Esophagus squamous epithelium (tissue), 5 donors: ENCODE measurements around the gene RIN2. TPM values are rescaled to one million over a fixed set of nuclear protein-coding genes. Genes with fewer than 3 reads are reported as not detected.

ENCODE experiments used
- DNase-seq: peaks from one replicate; lab custom pipeline; 2025; lab: John Stamatoyannopoulos, UW
- H3K27ac ChIP-seq, 4 donors: fragments of 200-600 bp; sonication (generic); one replicate each; pipeline ENCODE4 v1.5.1; 2016 to 2019; ENCODE audit warnings: mild to moderate bottlenecking in 1 of 4
- H3K27me3 ChIP-seq, 4 donors: fragments of 200-600 bp; sonication (generic); 1 replicate in 3 of 4; 2 replicates in 1 of 4; pipeline versions ENCODE4 v1.5.1 to v1.6.0; 2017 to 2021; ENCODE audit warnings: antibody characterized with exemption in 1 of 4
- H3K36me3 ChIP-seq, 3 donors: fragments of 200-600 bp; sonication (generic); one replicate each; pipeline ENCODE4 v1.5.1; 2016 to 2019
- H3K4me1 ChIP-seq, 3 donors: fragments of 200-600 bp; sonication (generic); one replicate each; pipeline ENCODE4 v1.5.1; 2017 to 2019
- H3K4me3 ChIP-seq, 4 donors: fragments of 200-600 bp; sonication (generic); 1 replicate in 3 of 4; 2 replicates in 1 of 4; pipeline ENCODE4 v1.5.1; 2016 to 2019; ENCODE audit warnings: mild to moderate bottlenecking in 2 of 4, moderate library complexity in 1 of 4
- H3K9me3 ChIP-seq, 3 donors: fragments of 200-600 bp; sonication (generic); one replicate each; pipeline ENCODE4 v1.5.1; 2016 to 2019
- CTCF ChIP-seq, 6 experiments: fragments of 450-650 bp in 4 of 6; fragments of 200-600 bp in 2 of 6; sonication (generic) in 2 of 6; IDR thresholded peaks; one replicate each; pipeline ENCODE4 v1.5.1; 2016 to 2019; ENCODE audit warnings: antibody characterized with exemption in 6 of 6, mild to moderate bottlenecking in 4 of 6, moderate library complexity in 4 of 6
- POLR2A ChIP-seq, 4 donors: fragments of 450-650 bp; IDR thresholded peaks; one replicate each; pipeline ENCODE4 v1.6.1; 2017; ENCODE audit warnings: antibody characterized with exemption in 4 of 4, mild to moderate bottlenecking in 4 of 4, moderate library complexity in 3 of 4
- WGBS, 2 donors: methylation state at CpG; one replicate each; pipeline ENCODE4 v1.1.5; 2018; 5-methylcytosine and 5-hydroxymethylcytosine counted together
- intact Hi-C: fragments of 100-400 bp; cut with DNase I; formaldehyde crosslinking; loops from one replicate; pipeline ENCODE4 v1.15.0; 2022
- total RNA-seq, 4 donors: library from RNA; depleted of rRNA; stranded (reverse); fragments of >200 nt; gene quantifications; one replicate each; pipeline ENCODE4 v1.1.0, GENCODE V29; 2016
- donor health status: DM: yes; HTN: yes; CAD: no.

Gene RIN2, protein sequence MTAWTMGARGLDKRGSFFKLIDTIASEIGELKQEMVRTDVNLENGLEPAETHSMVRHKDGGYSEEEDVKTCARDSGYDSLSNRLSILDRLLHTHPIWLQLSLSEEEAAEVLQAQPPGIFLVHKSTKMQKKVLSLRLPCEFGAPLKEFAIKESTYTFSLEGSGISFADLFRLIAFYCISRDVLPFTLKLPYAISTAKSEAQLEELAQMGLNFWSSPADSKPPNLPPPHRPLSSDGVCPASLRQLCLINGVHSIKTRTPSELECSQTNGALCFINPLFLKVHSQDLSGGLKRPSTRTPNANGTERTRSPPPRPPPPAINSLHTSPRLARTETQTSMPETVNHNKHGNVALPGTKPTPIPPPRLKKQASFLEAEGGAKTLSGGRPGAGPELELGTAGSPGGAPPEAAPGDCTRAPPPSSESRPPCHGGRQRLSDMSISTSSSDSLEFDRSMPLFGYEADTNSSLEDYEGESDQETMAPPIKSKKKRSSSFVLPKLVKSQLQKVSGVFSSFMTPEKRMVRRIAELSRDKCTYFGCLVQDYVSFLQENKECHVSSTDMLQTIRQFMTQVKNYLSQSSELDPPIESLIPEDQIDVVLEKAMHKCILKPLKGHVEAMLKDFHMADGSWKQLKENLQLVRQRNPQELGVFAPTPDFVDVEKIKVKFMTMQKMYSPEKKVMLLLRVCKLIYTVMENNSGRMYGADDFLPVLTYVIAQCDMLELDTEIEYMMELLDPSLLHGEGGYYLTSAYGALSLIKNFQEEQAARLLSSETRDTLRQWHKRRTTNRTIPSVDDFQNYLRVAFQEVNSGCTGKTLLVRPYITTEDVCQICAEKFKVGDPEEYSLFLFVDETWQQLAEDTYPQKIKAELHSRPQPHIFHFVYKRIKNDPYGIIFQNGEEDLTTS
- 10 to 100 TPM; 29.5 to 77.4 (median 50.8) TPM for total RNA-seq

DNA sequence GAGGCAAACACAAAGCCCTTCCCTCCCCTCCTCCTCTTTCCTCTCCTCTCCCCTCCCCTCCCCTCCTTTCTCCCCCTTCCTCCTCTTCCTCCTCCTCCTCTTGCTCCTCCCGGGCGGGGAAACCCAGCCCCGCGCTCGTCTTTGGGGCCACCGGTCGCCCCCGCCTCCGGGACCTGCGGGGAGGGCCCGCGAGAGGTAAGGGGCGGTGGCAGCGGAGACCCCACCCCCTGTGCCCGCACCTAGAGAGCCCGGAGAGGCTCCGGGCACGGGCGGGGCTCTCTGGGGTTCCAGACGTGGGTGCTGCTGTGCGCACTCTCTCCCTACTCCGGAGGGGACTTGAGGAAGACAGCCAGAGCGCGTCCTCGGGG lies at the start of gene RIN2:
TSS of gene RIN2 (plus strand) at position 126 of the 368 bp plus-strand sequence. CDS start 131,344 bp downstream, outside the sequence.
- no CpG with 5 or more reads among the region's 25 CpGs for WGBS, 2 donors
- no peak for TF ChIP-seq CTCF (IDR thresholded peaks at IDR 0.05)
- peak in 1 of 4 donors; percentile 55 for TF ChIP-seq POLR2A (IDR thresholded peaks at IDR 0.05)
- Histone ChIP-seq H3K9me3 (no peaks in the 10 kb centered on the region), H3K27me3 (peaks cover 0 to 6% (median 0%) of the 10 kb centered on the region in 4 donors), H3K36me3 (no peaks in the 10 kb centered on the region), H3K27ac (peak within 1 kb of the TSS; percentile 92 to 96 (median 94)), H3K4me1 (peaks cover 15 to 46% (median 22%) of the 10 kb centered on the region in 3 donors), H3K4me3 (peak within 1 kb of the TSS; percentile 74 to 91 (median 88))
- no peak for DNase-seq
- intact Hi-C loops: no loop called here

DNA sequence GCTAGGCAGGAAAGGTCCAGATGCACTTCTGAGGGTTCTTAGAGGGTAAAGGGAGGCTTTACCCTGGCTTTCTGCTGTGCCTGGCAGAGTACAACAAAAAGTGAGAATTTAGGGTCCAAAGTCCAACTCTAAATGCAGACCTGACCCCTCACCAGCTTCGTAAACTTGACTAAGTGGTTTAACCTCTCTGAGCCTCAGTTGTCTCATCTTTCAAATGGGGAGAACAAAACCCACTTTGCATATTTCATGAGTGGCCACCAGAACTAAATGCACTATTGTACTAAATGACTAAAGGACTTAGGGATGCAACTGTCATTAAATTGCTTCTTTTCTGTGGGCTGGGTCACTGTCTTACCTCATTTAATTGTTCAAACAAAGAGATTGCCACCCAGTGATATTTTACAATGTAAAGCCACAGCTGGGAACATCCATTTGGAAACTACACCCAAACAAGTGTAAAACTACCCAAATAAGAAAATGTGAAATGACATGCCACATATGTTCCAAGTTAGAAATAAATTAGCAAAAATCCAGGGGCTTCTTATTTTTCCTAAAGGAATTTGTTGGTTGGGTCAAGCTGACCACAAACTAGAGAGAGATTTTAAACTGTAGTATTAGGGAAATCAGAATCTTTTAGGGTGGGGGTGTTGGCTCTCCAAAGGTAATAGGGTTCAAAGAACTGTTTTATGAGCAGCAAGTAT lies 48.3 kb upstream of the RIN2 start:
- TF ChIP-seq POLR2A (IDR thresholded peaks at IDR 0.05) (no peak), CTCF (IDR thresholded peaks at IDR 0.05) (no peak)
- no peaks in the 10 kb centered on the region for H3K36me3 ChIP-seq
- peak overlapping the region in 2 of 4 donors; percentile 14 to 42 for H3K27ac ChIP-seq
- intact Hi-C loops: no loop called here
- no peaks in the 10 kb centered on the region for H3K9me3 ChIP-seq
- no peaks in the 10 kb centered on the region for H3K27me3 ChIP-seq
- 73 to 78% methylated on average over 1 of the region's 1 CpG for WGBS, 2 donors
- peaks cover 12 to 52% (median 28%) of the 10 kb centered on the region in 3 donors for H3K4me1 ChIP-seq
- H3K4me3 ChIP-seq: no peak overlapping the region
- DNase-seq: no peak

- H3K4me3 ChIP-seq: no peak overlapping the region
- H3K27me3 ChIP-seq: no peaks in the 10 kb centered on the region
- no peaks in the 10 kb centered on the region for H3K9me3 ChIP-seq
- TF ChIP-seq POLR2A (IDR thresholded peaks at IDR 0.05) (no peak), CTCF (IDR thresholded peaks at IDR 0.05) (no peak)
- 39 to 40% methylated on average over 5 of the region's 5 CpGs for WGBS, 2 donors
- peaks cover 12 to 52% (median 28%) of the 10 kb centered on the region in 3 donors for H3K4me1 ChIP-seq
- no peak for DNase-seq
- peak overlapping the region in 2 of 4 donors; percentile 14 to 42 for H3K27ac ChIP-seq
- intact Hi-C loops: no loop called here
- no peaks in the 10 kb centered on the region for H3K36me3 ChIP-seq
Observed at GRCh38 chr20:19710336-19711120, 47.5 kb upstream of the RIN2 start.

DNA sequence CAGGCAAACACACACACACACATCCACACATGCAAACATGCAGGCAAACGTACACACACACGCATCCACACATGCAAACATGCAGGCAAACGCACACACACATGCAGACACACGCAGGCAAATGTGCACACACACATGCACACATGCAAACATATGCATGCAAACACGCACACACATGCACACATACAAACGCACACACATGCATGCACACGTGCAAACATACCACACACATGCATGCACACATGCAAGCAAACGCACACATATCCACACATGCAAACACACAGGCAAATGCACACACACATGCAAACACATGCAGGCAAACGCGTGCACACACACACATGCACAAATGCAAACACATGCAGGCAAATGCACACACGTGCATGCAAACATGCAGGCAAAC lies 46.9 kb upstream of the RIN2 start:
- no peak overlapping the region for H3K27ac ChIP-seq
- H3K4me1 ChIP-seq: peaks cover 12 to 52% (median 28%) of the 10 kb centered on the region in 3 donors
- intact Hi-C loops: no loop called here
- no peaks in the 10 kb centered on the region for H3K9me3 ChIP-seq
- TF ChIP-seq POLR2A (IDR thresholded peaks at IDR 0.05): no peak
- no peak for TF ChIP-seq CTCF (IDR thresholded peaks at IDR 0.05)
- 71 to 80% methylated on average over 5 to 11 of the region's 11 CpGs for WGBS, 2 donors
- H3K36me3 ChIP-seq: no peaks in the 10 kb centered on the region
- no peaks in the 10 kb centered on the region for H3K27me3 ChIP-seq
- DNase-seq: no peak
- H3K4me3 ChIP-seq: no peak overlapping the region
